Measurements from ENCODE around the gene KRTAP5-3.
"Not testable (repeated sequence)": the region's sequence is repeated elsewhere in the genome, so short reads cannot be mapped to it uniquely, and the experiment has no call there.

The KRTAP5-3 gene

GRCh38 chr11:1575756-1576155 lies 32.5 kb downstream of the KRTAP5-3 start:
- DNase-seq = not testable (repeated sequence)

GRCh38 chr11:1574933-1575242 lies 33.4 kb downstream of the KRTAP5-3 start:
- DNase-seq = no peak

GRCh38 chr11:1574238-1574932 lies 33.9 kb downstream of the KRTAP5-3 start:
- peak; percentile 75 for DNase-seq

- no peak for DNase-seq
These were observed 34.4 kb downstream of the KRTAP5-3 start for GRCh38 chr11:1573903-1574237.

GRCh38 chr11:1573077-1573902 lies 35.0 kb downstream of the KRTAP5-3 start:
- DNase-seq = peak; percentile 51

GRCh38 chr11:1572197-1573076 lies 35.8 kb downstream of the KRTAP5-3 start, which contains the start of gene DUSP8:
Gene DUSP8, minus strand, starts transcription at chr11:1572271. Its CDS starts 6,445 bp downstream, at chr11:1565826.
- DNase-seq = peak; percentile 92

- DNase-seq = no peak
These were observed 36.5 kb downstream of the KRTAP5-3 start for GRCh38 chr11:1571760-1572196.

GRCh38 chr11:1570896-1571759 lies 37.1 kb downstream of the KRTAP5-3 start:
- no peak for DNase-seq

GRCh38 chr11:1570531-1570895 lies 37.8 kb downstream of the KRTAP5-3 start:
- DNase-seq = no peak

- DNase-seq = no peak
These were observed 38.2 kb downstream of the KRTAP5-3 start for GRCh38 chr11:1570001-1570453.

- no peak for DNase-seq
These were observed 38.9 kb downstream of the KRTAP5-3 start for GRCh38 chr11:1569251-1569780.

- no peak for DNase-seq
These were observed 39.8 kb downstream of the KRTAP5-3 start for GRCh38 chr11:1568441-1568911.

- DNase-seq = no peak
These were observed 40.6 kb downstream of the KRTAP5-3 start for GRCh38 chr11:1567721-1568100.

GRCh38 chr11:1567052-1567720 lies 41.1 kb downstream of the KRTAP5-3 start:
- no peak for DNase-seq

- DNase-seq = no peak
These were observed 41.7 kb downstream of the KRTAP5-3 start for GRCh38 chr11:1566381-1567051.

GRCh38 chr11:1565904-1566247 lies 42.4 kb downstream of the KRTAP5-3 start:
- DNase-seq = no peak

- no peak for DNase-seq
These were observed 42.9 kb downstream of the KRTAP5-3 start for GRCh38 chr11:1565173-1565903.

- DNase-seq = no peak
These were observed 43.6 kb downstream of the KRTAP5-3 start for GRCh38 chr11:1564535-1565172.

- DNase-seq = no peak
These were observed 44.3 kb downstream of the KRTAP5-3 start for GRCh38 chr11:1563697-1564534.

Data from activated CD4-positive, CD25-positive, alpha-beta regulatory T cell treated with anti-CD3 and anti-CD28 coated beads, Interleukin-2, amount 50 U/mL, for 72 hours (primary cell).